Loucy (cell line): ENCODE measurements around the gene LRPPRC.

Source experiments
- CTCF ChIP-seq: fragments of 200-600 bp; sonication (generic); conservative IDR thresholded peaks from 2 replicates; pipeline ENCODE4 v1.5.1; 2014; ENCODE audit warnings: mild to moderate bottlenecking, antibody characterized with exemption, low read length
- EZH2phosphoT487 ChIP-seq: fragments of 200-600 bp; IDR thresholded peaks from 2 replicates; pipeline ENCODE4 v1.6.1; 2018; ENCODE audit warnings: antibody characterized with exemption, mild to moderate bottlenecking, moderate library complexity, borderline replicate concordance

- TF ChIP-seq CTCF (no peak), EZH2phosphoT487 (no peak)
Measured at GRCh38 chr2:43943323-43943722, 52.5 kb downstream of the LRPPRC start.
